Measurements from ENCODE around the gene KANTR.

- TF ChIP-seq POLR2A (IDR thresholded peaks at IDR 0.05) (no peak), CTCF (IDR thresholded peaks at IDR 0.05) (no peak)
Observed at GRCh38 chrX:53155512-53156206, 61.7 kb downstream of the KANTR start.
